ENCODE results near the gene ARHGEF25. TPM values are rescaled to one million over a fixed set of nuclear protein-coding genes. Genes with fewer than 3 reads are reported as not detected.

ARHGEF25 gene
- total RNA-seq, 2 donors from 2014 or later, result 12.7 to 20.1 TPM

DNA sequence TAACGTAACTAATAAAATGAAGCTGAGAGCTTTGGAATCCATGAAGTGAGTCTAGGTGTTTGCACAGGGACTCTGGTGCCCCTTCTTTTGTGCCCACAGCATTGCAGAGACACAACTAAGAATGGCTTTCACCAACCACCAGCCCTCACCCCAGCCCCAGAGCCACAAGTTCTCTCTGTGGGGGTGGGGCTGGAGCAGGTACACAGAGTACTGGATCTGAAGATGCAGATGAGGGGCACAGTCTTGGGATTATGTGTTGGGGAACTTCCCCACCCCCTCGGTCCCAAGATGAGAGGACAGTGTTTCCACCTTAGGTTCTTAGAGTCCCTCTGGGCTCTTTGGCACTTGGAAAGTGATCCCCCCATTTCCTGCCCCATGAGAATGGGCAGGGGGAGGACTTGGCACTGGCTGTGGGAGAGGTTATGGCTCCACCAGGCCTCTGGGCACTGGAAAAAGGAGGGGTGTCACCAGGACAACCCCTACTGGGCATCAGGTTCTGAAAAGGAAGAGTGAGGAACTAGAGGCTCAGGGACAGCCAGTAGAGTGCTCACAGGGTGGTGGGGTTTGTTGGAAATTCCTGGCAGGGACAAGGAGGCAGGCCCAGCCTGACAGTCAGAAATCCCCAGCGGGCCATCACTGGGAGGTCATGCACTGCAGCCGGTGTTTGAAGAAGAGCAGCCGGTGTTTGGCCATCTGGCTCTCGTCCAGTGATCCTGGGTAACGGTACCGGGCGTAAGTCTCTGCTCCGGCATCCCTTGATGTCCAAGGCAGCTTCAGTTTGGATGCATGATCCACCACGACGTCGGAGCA, 15.1 kb downstream of the ARHGEF25 start:
- H3K9me3 ChIP-seq (ENCODE audit: control insufficient read depth, low read length), result no peaks in the 10 kb centered on the region
- no peak overlapping the region for H3K9ac ChIP-seq (ENCODE audit: extremely low read depth, low read length, poor library complexity, severe bottlenecking)
- H3K4me3 ChIP-seq (ENCODE audit: low read length), result no peak overlapping the region
- H3K4me1 Mint-ChIP-seq, result peaks cover 10% of the 10 kb centered on the region
- H3K36me3 ChIP-seq (ENCODE audit: control insufficient read depth, insufficient read depth, low read length), result no peaks in the 10 kb centered on the region
- no peaks in the 10 kb centered on the region for H3K9me3 Mint-ChIP-seq
- no peak overlapping the region for H3K27ac ChIP-seq (ENCODE audit: low read depth, low read length)
- peaks cover 99% of the 10 kb centered on the region for H3K27me3 ChIP-seq (ENCODE audit: control insufficient read depth, insufficient read depth, low read length, poor library complexity, severe bottlenecking)
- no peak overlapping the region for H3K27ac Mint-ChIP-seq
- H3K4me3 Mint-ChIP-seq, result no peak overlapping the region
- H3K4me1 ChIP-seq (ENCODE audit: control insufficient read depth, insufficient read depth, low read length), result no peaks in the 10 kb centered on the region
- TF ChIP-seq, protein P1, sequence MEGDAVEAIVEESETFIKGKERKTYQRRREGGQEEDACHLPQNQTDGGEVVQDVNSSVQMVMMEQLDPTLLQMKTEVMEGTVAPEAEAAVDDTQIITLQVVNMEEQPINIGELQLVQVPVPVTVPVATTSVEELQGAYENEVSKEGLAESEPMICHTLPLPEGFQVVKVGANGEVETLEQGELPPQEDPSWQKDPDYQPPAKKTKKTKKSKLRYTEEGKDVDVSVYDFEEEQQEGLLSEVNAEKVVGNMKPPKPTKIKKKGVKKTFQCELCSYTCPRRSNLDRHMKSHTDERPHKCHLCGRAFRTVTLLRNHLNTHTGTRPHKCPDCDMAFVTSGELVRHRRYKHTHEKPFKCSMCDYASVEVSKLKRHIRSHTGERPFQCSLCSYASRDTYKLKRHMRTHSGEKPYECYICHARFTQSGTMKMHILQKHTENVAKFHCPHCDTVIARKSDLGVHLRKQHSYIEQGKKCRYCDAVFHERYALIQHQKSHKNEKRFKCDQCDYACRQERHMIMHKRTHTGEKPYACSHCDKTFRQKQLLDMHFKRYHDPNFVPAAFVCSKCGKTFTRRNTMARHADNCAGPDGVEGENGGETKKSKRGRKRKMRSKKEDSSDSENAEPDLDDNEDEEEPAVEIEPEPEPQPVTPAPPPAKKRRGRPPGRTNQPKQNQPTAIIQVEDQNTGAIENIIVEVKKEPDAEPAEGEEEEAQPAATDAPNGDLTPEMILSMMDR (conservative IDR thresholded peaks at IDR 0.05), result no peak
- WGBS, 2 experiments (ENCODE audit: insufficient coverage in 1 of 2, insufficient read length in 1 of 2), result 86 to 100% methylated on average over 4 to 13 of the region's 13 CpGs
- H3K36me3 Mint-ChIP-seq (ENCODE audit: low read depth), result no peaks in the 10 kb centered on the region
- peaks cover 100% of the 10 kb centered on the region for H3K27me3 Mint-ChIP-seq (ENCODE audit: insufficient read depth)
- peak; percentile 46 for DNase-seq

DNA sequence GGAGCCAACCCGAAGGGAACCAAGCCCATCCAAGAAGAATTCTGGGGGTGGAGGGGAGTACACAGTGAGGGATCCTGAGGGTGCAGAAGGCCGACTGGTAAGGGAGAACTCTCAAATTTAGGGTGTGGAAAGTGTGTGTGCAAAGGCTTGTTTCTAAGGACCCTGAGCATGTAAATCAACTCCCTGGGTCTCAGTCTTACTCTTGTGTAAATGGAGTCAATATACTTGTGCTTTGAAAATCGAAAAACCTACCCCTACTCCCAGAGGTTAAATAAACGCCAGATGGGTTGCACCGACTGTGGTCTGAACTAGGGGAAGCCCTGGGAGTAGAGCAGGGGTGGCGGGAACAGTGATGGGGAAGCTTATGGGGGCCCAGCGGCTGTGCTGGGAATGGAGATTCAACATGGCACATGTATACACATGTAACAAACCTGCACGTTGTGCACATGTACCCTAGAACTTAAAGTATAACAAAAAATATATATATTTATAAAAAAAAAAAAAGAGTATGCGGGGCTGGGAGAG, 15.7 kb downstream of the ARHGEF25 start:
- TF ChIP-seq, protein P1 (conservative IDR thresholded peaks at IDR 0.05), result no peak
- Mint-ChIP-seq H3K4me3 (no peak overlapping the region), H3K9me3 (no peaks in the 10 kb centered on the region), H3K36me3 (ENCODE audit: low read depth) (no peaks in the 10 kb centered on the region), H3K4me1 (peaks cover 5% of the 10 kb centered on the region), H3K27me3 (ENCODE audit: insufficient read depth) (peaks cover 100% of the 10 kb centered on the region), H3K27ac (no peak overlapping the region)
- Histone ChIP-seq H3K4me1 (ENCODE audit: control insufficient read depth, insufficient read depth, low read length) (no peaks in the 10 kb centered on the region), H3K9me3 (ENCODE audit: control insufficient read depth, low read length) (no peaks in the 10 kb centered on the region), H3K36me3 (ENCODE audit: control insufficient read depth, insufficient read depth, low read length) (no peaks in the 10 kb centered on the region), H3K27me3 (ENCODE audit: control insufficient read depth, insufficient read depth, low read length, poor library complexity, severe bottlenecking) (peaks cover 99% of the 10 kb centered on the region), H3K27ac (ENCODE audit: low read depth, low read length) (no peak overlapping the region), H3K9ac (ENCODE audit: extremely low read depth, low read length, poor library complexity, severe bottlenecking) (no peak overlapping the region), H3K4me3 (ENCODE audit: low read length) (no peak overlapping the region)
- DNase-seq, result no peak
- WGBS, 2 experiments (ENCODE audit: insufficient coverage in 1 of 2, insufficient read length in 1 of 2), result 85% methylated on average over 7 of the region's 9 CpGs; no CpG with 5 or more reads in 1 of the 2 experiments

DNA sequence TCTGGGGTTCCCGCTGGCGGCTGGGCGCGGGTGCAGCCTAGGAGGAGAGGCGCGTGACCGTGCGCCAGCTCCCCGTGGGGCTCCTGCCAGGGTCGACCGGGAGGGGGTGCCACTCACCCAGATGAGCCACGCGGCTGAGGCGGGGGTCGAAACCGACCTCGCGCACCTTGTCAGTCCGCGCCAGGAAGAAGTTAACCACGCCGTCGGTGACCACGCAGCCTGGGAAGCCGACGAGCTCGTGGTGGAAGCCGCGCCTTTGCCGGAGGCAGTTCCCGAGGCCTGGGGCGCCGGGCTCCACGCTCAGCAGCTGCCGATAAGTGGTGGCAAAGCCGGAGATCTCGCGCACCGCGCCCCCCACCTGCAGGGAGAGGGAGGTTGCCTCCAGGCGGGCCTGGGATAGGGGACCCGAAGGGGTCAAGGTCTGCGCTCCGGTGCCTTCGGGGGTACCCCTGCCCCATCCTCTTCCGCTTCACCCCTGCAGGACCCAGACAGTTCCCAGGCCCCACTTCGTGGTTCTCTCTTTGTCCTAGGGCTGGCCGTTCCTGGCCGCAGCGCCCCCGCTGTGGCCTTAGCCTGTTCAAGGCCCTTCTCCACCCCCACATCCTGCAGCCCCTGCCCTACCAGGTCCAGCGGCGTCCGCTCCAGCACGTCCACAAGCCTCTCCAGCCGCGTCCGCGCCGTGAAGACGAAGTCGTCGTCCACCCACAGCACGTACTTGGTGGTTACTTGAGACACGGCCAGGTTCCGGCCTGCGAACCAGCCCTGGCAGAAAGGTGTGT, 16.5 kb downstream of the ARHGEF25 start:
- Histone ChIP-seq H3K27me3 (ENCODE audit: control insufficient read depth, insufficient read depth, low read length, poor library complexity, severe bottlenecking) (peaks cover 99% of the 10 kb centered on the region), H3K9me3 (ENCODE audit: control insufficient read depth, low read length) (no peaks in the 10 kb centered on the region), H3K4me3 (ENCODE audit: low read length) (no peak overlapping the region), H3K36me3 (ENCODE audit: control insufficient read depth, insufficient read depth, low read length) (no peaks in the 10 kb centered on the region), H3K9ac (ENCODE audit: extremely low read depth, low read length, poor library complexity, severe bottlenecking) (no peak overlapping the region), H3K4me1 (ENCODE audit: control insufficient read depth, insufficient read depth, low read length) (no peaks in the 10 kb centered on the region), H3K27ac (ENCODE audit: low read depth, low read length) (no peak overlapping the region)
- 60 to 68% methylated on average over 23 to 67 of the region's 67 CpGs for WGBS, 2 experiments (ENCODE audit: insufficient coverage in 1 of 2, insufficient read length in 1 of 2)
- Mint-ChIP-seq H3K27me3 (ENCODE audit: insufficient read depth) (peaks cover 99% of the 10 kb centered on the region), H3K4me3 (peak overlapping the region; percentile 22), H3K4me1 (peaks cover 2% of the 10 kb centered on the region), H3K36me3 (ENCODE audit: low read depth) (no peaks in the 10 kb centered on the region), H3K27ac (no peak overlapping the region), H3K9me3 (no peaks in the 10 kb centered on the region)
- TF ChIP-seq, protein P1 (conservative IDR thresholded peaks at IDR 0.05), result peak; percentile 51
- peak; percentile 81 for DNase-seq

Data from endodermal cell (in vitro differentiated cells).